Epithelial cell of proximal tubule (primary cell): Measurements from ENCODE around the gene KIF6. TPM values are rescaled to one million over a fixed set of nuclear protein-coding genes. Genes with fewer than 3 reads are reported as not detected.

Source experiments
- DNase-seq: peaks from one replicate; pipeline ENCODE4 v3.0.0-alpha.2; 2011; ENCODE audit warnings: low read depth
- H3K4me3 ChIP-seq: 2 replicates; pipeline ENCODE4 v1.5.1; 2011; ENCODE audit warnings: low read depth, mild to moderate bottlenecking, low read length
- CTCF ChIP-seq: conservative IDR thresholded peaks from 2 replicates; pipeline ENCODE4 v1.5.1; 2012; ENCODE audit warnings: low read depth, mild to moderate bottlenecking, low read length
- total RNA-seq: library from RNA; depleted of rRNA; stranded (reverse); fragments of >200 nt; gene quantifications from 2 replicates; pipeline ENCODE4 v1.2.3, GENCODE V29; 2015

Gene KIF6
- total RNA-seq, 1 donor from 2014 or later, result 0.69 TPM

GRCh38 chr6:39344821-39345280 lies 380.4 kb downstream of the KIF6 start:
- TF ChIP-seq CTCF, result no peak
- DNase-seq, result no peak
- no peak overlapping the region for H3K4me3 ChIP-seq

DNA sequence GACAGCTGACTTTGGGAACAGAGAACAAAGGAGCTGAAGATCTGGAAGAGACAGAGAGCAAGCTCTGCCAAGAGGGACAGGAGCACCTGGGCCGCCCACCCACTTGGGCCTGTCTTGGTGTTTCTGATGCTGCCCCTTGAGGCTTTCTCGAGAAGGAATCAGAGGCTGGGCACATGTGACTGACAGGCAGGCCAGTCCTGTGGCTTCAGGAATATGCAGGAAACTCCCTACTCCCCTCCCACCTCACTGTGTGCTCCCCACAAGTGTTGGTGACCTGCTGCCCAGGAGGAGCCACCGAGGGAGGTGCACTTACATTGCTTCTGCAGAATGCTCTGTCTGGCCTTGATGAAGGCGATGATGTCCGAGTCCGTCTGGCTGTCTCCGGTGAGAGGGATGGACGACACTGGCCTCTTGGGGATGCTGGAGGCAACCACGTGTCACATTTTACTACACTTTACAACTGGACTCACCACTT lies 381.8 kb downstream of the KIF6 start:
- DNase-seq, result no peak
- no peak overlapping the region for H3K4me3 ChIP-seq
- no peak for TF ChIP-seq CTCF

DNA sequence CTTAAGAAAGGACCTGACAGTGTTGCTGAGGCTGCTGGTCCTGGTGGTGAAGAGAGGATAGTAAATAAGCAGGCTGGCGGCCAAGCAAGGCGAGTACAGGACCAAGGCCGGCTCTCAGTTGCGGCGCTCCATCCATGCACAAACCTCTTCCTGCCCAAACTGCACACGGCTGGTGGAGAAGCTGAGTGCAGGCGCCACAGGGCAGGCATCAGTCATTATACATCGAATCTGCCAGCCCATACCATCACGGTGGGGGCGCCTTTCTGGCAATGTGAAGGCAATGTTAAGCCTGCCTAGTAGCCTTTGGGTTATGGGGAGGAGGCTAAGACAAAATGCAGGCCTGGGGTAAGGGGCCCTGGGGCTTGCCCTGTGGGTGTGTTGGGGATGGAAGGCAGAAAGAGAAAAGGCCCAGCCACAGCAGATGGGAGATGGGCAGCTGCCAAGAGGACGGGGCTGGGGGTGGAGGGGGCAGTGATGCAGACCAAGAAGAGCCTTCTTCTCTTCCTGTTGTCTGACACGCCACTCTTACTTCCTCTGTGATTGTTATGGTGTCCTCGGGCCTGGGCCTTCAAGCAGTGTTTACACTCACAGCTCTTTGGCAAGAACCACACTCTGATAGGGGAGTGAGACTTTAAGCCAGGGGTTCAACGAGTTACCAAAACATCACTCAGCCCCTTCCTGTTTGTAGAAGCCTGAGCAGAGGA lies 382.4 kb downstream of the KIF6 start:
- TF ChIP-seq CTCF, result no peak
- no peak for DNase-seq
- H3K4me3 ChIP-seq, result no peak overlapping the region

- H3K4me3 ChIP-seq, result no peak overlapping the region
- no peak for TF ChIP-seq CTCF
- DNase-seq, result no peak
Measured at GRCh38 chr6:39341937-39342336, 383.3 kb downstream of the KIF6 start.

- DNase-seq, result no peak
- H3K4me3 ChIP-seq, result no peak overlapping the region
- TF ChIP-seq CTCF, result no peak
Measured at GRCh38 chr6:39341352-39341751, 383.9 kb downstream of the KIF6 start.

- no peak for DNase-seq
- H3K4me3 ChIP-seq, result no peak overlapping the region
- TF ChIP-seq CTCF, result no peak
Measured at GRCh38 chr6:39339868-39340550, 385.2 kb downstream of the KIF6 start.
